Measurements from ENCODE around the gene ATG4C.
"Not testable (repeated sequence)": the region's sequence is repeated elsewhere in the genome, so short reads cannot be mapped to it uniquely, and the experiment has no call there.

Gene ATG4C

DNA sequence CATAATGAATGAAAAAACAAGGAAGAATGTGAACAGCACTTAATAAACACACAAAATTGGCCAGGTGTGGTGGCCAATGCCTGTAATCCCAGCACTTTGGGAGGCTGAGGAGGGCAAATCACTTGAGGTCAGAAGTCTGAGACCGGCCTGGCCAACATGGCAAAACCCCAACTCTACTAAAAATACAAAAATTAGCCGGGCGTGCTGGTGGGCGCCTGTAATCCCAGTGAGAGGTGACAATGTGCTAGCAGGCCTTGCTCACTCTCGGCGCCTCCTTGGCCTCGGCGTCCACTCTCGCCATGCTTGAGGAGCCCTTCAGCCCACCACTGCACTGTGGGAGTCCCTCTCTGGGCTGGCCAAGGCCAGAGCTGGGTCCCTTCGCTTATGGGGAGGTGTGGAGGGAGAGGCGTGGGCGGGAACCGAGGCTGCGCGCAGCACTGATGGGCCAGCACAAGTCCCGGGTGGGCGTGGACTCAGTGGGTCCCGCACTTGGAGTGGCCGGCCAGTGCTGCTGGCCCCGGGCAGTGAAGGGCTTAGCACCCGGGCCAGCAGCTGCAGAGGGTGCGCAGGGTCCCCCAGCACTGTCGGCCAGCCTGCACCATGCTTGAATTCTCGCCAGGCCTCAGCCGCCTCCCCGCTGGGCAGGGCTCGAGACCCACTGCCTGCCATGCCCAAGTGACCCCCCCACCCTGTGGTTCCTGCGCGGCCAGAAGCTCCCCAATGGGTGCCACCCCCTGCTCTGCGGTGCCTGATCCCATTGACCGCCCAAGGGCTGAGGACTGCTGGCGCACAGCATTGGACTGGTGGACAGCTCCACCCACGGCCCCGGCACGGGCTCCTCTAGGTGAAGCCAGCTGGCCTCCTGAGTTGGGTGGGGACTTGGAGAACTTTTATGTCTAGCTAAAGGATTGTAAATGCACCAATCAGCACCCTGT is 30.6 kb upstream of the ATG4C start:
- DNase-seq (ENCODE audit: low read depth): no peak
- TF ChIP-seq, protein P1, sequence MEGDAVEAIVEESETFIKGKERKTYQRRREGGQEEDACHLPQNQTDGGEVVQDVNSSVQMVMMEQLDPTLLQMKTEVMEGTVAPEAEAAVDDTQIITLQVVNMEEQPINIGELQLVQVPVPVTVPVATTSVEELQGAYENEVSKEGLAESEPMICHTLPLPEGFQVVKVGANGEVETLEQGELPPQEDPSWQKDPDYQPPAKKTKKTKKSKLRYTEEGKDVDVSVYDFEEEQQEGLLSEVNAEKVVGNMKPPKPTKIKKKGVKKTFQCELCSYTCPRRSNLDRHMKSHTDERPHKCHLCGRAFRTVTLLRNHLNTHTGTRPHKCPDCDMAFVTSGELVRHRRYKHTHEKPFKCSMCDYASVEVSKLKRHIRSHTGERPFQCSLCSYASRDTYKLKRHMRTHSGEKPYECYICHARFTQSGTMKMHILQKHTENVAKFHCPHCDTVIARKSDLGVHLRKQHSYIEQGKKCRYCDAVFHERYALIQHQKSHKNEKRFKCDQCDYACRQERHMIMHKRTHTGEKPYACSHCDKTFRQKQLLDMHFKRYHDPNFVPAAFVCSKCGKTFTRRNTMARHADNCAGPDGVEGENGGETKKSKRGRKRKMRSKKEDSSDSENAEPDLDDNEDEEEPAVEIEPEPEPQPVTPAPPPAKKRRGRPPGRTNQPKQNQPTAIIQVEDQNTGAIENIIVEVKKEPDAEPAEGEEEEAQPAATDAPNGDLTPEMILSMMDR (IDR thresholded peaks at IDR 0.05; ENCODE audit: low read depth, low read length, missing control alignments): no peak
- no peak overlapping the region for H3K4me3 ChIP-seq (ENCODE audit: low read depth, low read length)
- in situ Hi-C loops (cut with HindIII; ENCODE audit: low sequenced_read_pairs): no loop called here

DNA sequence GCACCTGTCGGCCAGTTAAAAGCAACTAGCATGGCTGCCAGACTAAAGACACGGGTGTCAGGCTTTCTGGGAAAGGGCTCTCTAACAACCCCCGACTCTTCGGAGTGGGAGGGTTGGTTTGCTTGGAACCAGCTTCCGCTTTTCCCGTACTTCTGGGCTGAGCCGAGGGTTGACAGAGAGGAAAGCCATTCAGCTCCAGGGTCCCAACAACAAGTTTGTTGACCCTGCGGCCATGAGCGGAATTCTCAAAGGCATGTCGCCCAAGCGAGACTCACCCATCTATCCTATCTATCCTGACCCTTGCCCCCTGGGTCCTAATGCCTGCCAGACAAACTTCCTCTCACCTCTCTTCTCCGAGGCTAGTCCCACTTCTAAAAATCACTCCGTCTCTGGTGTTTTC is 29.0 kb upstream of the ATG4C start:
- DNase-seq (ENCODE audit: low read depth); H3K4me3 ChIP-seq (ENCODE audit: low read depth, low read length); in situ Hi-C loops (cut with HindIII; ENCODE audit: low sequenced_read_pairs): not testable (repeated sequence)

DNA sequence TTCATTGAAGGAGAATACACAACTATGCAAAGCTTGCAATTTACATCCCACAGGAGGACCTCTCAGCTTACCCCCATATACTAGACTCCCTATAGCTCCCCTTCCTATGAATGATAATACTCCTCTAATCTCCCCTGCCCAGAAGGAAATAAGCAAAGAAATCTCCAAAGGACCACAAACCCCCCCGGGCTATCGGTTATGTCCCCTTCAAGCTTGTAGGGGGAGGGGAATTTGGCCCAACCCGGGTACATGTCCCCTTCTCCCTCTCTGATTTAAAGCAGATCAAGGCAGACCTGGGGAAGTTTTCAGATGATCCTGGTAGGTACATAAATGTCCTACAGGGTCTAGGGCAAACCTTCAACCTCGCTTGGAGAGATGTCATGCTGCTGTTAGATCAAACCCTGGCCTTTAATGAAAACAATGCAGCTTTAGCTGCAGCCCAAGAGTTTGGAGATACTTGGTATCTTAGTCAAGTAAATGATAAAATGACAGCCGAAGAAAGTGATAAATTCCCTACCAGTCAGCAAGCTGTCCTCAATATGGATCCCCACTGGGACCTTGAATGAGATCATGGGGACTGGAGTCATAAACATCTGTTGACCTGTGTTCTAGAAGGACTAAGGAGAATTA is 27.6 kb upstream of the ATG4C start:
- DNase-seq (ENCODE audit: low read depth); H3K4me3 ChIP-seq (ENCODE audit: low read depth, low read length); in situ Hi-C loops (cut with HindIII; ENCODE audit: low sequenced_read_pairs): not testable (repeated sequence)

DNA sequence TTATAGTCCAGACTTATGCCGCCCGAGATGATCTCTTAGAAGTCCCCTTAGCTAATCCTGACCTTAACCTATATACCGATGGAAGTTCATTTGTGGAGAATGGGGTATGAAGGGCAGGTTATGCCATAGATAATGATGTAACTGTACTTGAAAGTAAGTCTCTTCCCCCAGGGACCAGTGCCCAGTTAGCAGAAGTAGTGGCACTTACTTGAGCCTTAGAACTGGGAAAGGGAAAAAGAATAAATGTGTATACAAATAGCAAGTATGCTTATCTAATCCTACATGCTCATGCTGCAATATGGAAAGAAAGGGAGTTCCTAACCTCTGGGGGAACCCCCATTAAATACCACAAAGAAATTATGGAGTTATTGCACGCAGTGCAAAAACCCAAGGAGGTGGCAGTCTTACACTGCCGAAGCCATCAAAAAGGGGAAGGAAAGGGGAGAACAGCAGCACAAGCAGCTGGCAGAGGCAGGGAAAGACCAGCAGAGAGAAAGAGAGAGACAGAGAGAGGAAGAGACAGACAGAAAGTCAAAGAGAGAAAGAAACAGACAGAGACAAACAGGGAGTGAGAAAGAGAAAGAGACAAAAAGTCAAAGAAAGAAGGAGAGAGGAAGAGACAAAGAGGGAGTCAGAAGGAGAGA is 24.6 kb upstream of the ATG4C start:
- DNase-seq (ENCODE audit: low read depth); H3K4me3 ChIP-seq (ENCODE audit: low read depth, low read length); in situ Hi-C loops (cut with HindIII; ENCODE audit: low sequenced_read_pairs): not testable (repeated sequence)

DNA sequence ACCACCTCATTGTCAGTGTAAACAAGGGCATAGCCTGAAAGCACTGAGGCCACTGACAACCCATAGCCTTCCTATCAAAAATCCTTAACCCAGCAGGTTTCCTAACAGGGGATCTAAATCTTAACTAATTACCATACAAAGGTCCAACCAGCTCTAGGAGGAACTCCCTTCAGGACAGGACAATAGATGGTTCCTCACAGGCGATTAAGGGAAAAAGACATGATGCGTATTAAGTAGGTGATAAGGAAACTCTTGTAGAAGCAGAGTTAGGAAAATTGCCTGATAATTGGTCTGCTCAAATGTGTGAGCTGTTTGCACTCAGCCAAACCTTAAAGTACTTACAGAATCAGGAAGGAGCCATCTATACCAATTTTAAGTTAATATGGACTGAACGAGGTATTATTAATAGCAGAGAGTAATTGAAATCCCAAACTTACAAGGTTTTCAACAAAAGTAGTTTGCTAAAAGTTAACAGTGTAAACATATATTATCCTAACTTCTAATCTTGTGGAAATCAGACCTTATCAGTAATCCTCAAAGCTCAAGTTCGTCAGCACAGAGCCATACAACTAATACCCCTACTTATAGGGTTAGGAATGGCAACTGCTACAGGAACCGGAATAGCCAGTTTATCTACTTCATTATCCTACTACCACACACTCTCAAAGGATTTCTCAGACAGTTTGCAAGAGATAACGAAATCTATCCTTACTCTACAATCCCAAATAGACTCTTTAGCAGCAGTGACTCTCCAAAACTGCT is 23.7 kb upstream of the ATG4C start:
- in situ Hi-C loops (cut with HindIII; ENCODE audit: low sequenced_read_pairs); DNase-seq (ENCODE audit: low read depth); H3K4me3 ChIP-seq (ENCODE audit: low read depth, low read length): not testable (repeated sequence)

DNA sequence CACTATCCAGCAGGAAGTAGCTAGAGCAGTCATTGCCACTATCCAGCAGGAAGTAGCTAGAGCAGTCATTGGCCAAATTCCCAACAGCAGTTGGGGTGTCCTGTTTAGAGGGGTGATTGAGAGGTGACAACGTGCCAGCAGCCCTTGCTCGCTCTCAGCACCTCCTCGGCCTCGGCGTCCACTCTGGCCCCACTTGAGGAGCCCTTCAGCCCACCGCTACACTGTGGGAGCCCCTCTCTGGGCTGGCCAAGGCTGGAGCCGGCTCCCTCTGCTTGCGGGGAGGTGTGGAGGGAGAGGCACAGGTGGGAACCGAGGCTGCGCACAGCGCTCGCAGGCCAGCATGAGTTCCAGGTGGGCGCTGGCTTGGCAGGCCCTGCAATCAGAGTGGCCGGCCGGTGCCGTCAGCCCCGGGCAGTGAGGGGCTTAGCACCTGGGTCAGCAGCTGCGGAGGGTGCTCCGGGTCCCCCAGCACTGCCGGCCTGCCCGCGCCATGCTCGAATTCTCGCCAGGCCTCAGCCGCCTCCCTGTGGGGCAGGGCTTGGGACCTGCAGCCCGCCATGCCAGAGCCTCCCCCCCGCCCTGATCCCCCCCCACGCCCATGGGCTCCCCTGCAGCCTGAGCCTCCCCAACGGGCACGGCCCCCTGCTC is 22.6 kb upstream of the ATG4C start:
- in situ Hi-C loops (cut with HindIII; ENCODE audit: low sequenced_read_pairs); DNase-seq (ENCODE audit: low read depth); H3K4me3 ChIP-seq (ENCODE audit: low read depth, low read length): not testable (repeated sequence)

DNA sequence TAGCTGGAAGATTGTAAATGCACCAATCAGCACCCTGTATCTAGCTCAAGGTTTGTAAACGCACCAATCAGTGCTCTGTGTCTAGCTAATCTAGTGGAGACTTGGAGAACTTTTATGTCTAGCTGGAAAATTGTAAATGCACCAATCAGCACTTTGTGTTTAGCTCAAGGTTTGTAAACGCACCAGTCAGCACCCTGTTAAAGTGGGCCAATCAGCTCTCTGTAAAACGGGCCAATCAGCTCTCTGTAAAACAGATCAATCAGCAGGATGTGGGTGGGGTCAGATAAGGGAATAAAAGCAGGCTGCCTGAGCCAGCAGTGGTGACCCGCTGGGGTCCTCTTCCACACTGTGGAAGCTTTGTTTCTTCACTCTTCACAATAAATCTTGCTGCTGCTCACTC is 21.9 kb upstream of the ATG4C start:
- H3K4me3 ChIP-seq (ENCODE audit: low read depth, low read length); in situ Hi-C loops (cut with HindIII; ENCODE audit: low sequenced_read_pairs); DNase-seq (ENCODE audit: low read depth): not testable (repeated sequence)

DNA sequence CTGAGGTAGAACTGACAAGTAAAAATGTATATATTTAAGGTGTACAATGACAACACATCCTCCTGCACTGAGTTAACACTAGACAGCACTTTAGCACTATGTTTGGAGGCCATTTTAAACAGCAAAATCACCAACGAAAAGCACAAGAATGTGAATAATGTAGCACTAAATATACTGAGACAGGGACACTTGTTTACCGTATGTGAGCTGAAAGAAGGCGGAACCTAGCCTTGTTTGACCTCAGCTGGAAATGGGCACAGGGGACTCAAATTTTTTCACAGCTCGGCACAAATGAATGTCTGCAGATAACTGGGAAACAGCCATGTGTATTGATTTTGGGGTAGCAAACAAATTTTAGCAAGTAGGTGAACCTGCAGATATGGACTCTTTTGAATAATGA is 18.0 kb upstream of the ATG4C start:
- DNase-seq (ENCODE audit: low read depth): no peak
- in situ Hi-C loops (cut with HindIII; ENCODE audit: low sequenced_read_pairs): no loop called here
- H3K4me3 ChIP-seq (ENCODE audit: low read depth, low read length): no peak overlapping the region
- TF ChIP-seq, protein P1 (IDR thresholded peaks at IDR 0.05; ENCODE audit: low read depth, low read length, missing control alignments): no peak

DNA sequence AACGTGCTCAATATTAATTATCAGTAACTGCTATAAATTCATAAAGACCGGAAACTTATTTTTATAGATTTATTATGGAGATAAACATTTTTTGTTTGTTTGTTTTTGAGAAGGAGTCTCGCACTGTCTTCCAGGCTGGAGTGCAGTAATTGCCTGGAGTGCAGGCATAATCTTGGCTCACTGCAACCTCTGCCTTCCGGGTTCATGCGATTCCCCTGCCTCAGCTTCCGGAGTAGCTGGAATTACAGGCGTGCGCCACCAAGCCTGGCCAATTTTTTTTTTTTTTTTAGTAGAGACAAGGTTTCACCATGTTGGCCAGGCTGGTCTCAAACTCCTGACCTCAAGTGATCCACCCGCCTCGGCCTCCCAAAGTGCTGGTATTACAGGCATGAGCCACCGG is 15.4 kb upstream of the ATG4C start:
- DNase-seq (ENCODE audit: low read depth); H3K4me3 ChIP-seq (ENCODE audit: low read depth, low read length); in situ Hi-C loops (cut with HindIII; ENCODE audit: low sequenced_read_pairs): not testable (repeated sequence)
